ENCODE measurements around the gene VTA1. TPM values are rescaled to one million over a fixed set of nuclear protein-coding genes. Genes with fewer than 3 reads are reported as not detected.

The VTA1 gene
- total and polyA plus RNA-seq, 2 of the 8 experiments (the other 6 are each of a cell fraction or from before 2014, with no cell fraction given), result 63.6 to 67.0 TPM

GRCh38 chr6:142200846-142201628 is 54.0 kb downstream of the VTA1 start:
- POLR2A ChIA-PET (ENCODE audit: partially characterized antibody), result no interaction called here
- TF ChIP-seq ATF2 (IDR thresholded peaks at IDR 0.05; ENCODE audit: low read length) (no peak), TAF7 (optimal IDR thresholded peaks at IDR 0.05; ENCODE audit: borderline replicate concordance, low read depth, low read length) (no peak), RBBP5 (IDR thresholded peaks at IDR 0.05; ENCODE audit: borderline replicate concordance, low read depth, low read length) (no peak), GABPA (IDR thresholded peaks at IDR 0.05; ENCODE audit: borderline replicate concordance, insufficient read depth, low read length) (no peak), SIX5 (IDR thresholded peaks at IDR 0.05; ENCODE audit: low read depth, low read length) (no peak), POU5F1 (IDR thresholded peaks at IDR 0.05; ENCODE audit: low read depth, low read length) (no peak), GTF2F1 (IDR thresholded peaks at IDR 0.05; ENCODE audit: borderline replicate concordance, low read depth, low read length) (no peak), CHD1 (IDR thresholded peaks at IDR 0.05; ENCODE audit: low read depth, low read length) (no peak), EZH2 (IDR thresholded peaks at IDR 0.05; ENCODE audit: low read depth, low read length, severe bottlenecking) (no peak)

More at GRCh38 chr6:142200846-142201628, 54.0 kb downstream of the VTA1 start:
- Histone ChIP-seq H3K23me2 (ENCODE audit: low read depth, low read length) (no peaks in the 10 kb centered on the region), H2BK5ac (ENCODE audit: low read depth, low read length) (no peak overlapping the region), H3K18ac (ENCODE audit: extremely low read depth, low read length) (no peak overlapping the region), H3K23ac (ENCODE audit: insufficient read length) (no peak overlapping the region), H2BK12ac (ENCODE audit: low read depth, low read length) (no peak overlapping the region), H2BK20ac (ENCODE audit: low read length) (no peak overlapping the region), H2BK120ac (replicated peaks; ENCODE audit: low read depth, low read length) (no peak overlapping the region), H4K5ac (ENCODE audit: insufficient read length, low read depth, low read length) (no peak overlapping the region), H3K4me1 (replicated peaks in 1 of 4; ENCODE audit: control insufficient read depth in 3 of 4, insufficient read depth in 4 of 4, low read length in 3 of 4) (no peaks in the 10 kb centered on the region), H2AK5ac (ENCODE audit: low read depth, low read length) (no peak overlapping the region), H4K8ac (ENCODE audit: extremely low read depth, insufficient read depth, low read length) (no peak overlapping the region), H3K9ac (replicated peaks in 1 of 4; ENCODE audit: extremely low read depth in 1 of 4, low read depth in 3 of 4, low read length in 3 of 4) (no peak overlapping the region), H3K27me3 (replicated peaks in 1 of 4; ENCODE audit: control insufficient read depth in 3 of 4, extremely low read depth in 1 of 4, insufficient read depth in 3 of 4, low read length in 3 of 4) (peaks cover 0 to 1% (median 0%) of the 10 kb centered on the region in 4 experiments; a peak in 1 of 7 replicates), H3K4ac (replicated peaks; ENCODE audit: insufficient read length, low read depth, low read length) (no peak overlapping the region), H3K27ac (ENCODE audit: low read depth, low read length) (no peak overlapping the region), H3K79me2 (ENCODE audit: control insufficient read depth in 1 of 2, insufficient read depth in 2 of 2, low read length in 2 of 2) (no peaks in the 10 kb centered on the region; a peak in 1 of 4 replicates), H3K56ac (replicated peaks; ENCODE audit: insufficient read length, low read depth, low read length) (no peak overlapping the region), H4K20me1 (replicated peaks in 1 of 2; ENCODE audit: control insufficient read depth in 1 of 2, insufficient read depth in 2 of 2, low read length in 2 of 2) (no peaks in the 10 kb centered on the region), H2BK15ac (ENCODE audit: low read length) (no peak overlapping the region), H3K14ac (ENCODE audit: insufficient read length) (no peak overlapping the region), H3K4me2 (ENCODE audit: insufficient read depth in 1 of 2, low read depth in 2 of 2, low read length in 2 of 2) (no peak overlapping the region), H4K91ac (replicated peaks; ENCODE audit: insufficient read length, low read length) (no peak overlapping the region), H3K79me1 (ENCODE audit: low read depth, low read length) (no peaks in the 10 kb centered on the region), H2AFZ (ENCODE audit: low read length) (no peak overlapping the region), H3K36me3 (ENCODE audit: control insufficient read depth in 2 of 4, insufficient read depth in 4 of 4, low read length in 3 of 4) (peaks cover 0 to 19% (median 0%) of the 10 kb centered on the region in 4 experiments; a peak in 2 of 8 replicates), H3K9me3 (ENCODE audit: insufficient read depth in 2 of 2, low read depth in 1 of 2, low read length in 1 of 2) (no peaks in the 10 kb centered on the region), H3K4me3 (ENCODE audit: extremely low read depth in 1 of 4, insufficient read depth in 2 of 4, low read depth in 3 of 4, low read length in 4 of 4) (no peak overlapping the region)
- no peak for DNase-seq (ENCODE audit: low read depth in 1 of 2, low spot score in 2 of 2)
- 81% methylated on average over 3 of the region's 3 CpGs; no CpG with 5 or more reads in 1 of the 2 experiments for WGBS, 2 experiments (ENCODE audit: extremely low coverage in 1 of 2, insufficient coverage in 1 of 2, insufficient read length in 1 of 2, insufficient replicate concordance in 2 of 2, low coverage in 1 of 2, low lambda C conversion rate in 2 of 2, missing lambda C conversion rate in 1 of 2)
- CTCF ChIA-PET (ENCODE audit: partially characterized antibody), result interaction anchor here (0.6 kb wide), 1 partner anchor 1580 kb away, joined by 3 read pairs; no protein-coding TSS in a partner anchor
- FAIRE-seq, result no peak

Measured in H1 (cell line).